HepG2 (cell line): ENCODE data around the gene XPNPEP3. TPM values are rescaled to one million over a fixed set of nuclear protein-coding genes. Genes with fewer than 3 reads are reported as not detected.

ENCODE experiments used
- ASH2L ChIP-seq: fragments of 300-600, 200-600 bp; sonication (generic); IDR thresholded peaks from 2 replicates; pipeline ENCODE4 v1.7.0; 2017; ENCODE audit warnings: low read depth, mild to moderate bottlenecking, moderate library complexity, mixed read lengths, low read length; ENCODE audit not compliant: insufficient read length
- FLYWCH1 ChIP-seq: sonication (generic); formaldehyde crosslinking; IDR thresholded peaks from 2 replicates; pipeline ENCODE4 v1.8.1; 2023; ENCODE audit warnings: mild to moderate bottlenecking, missing genetic modification reagents
- FOXJ3 ChIP-seq: sonication (generic); formaldehyde crosslinking; IDR thresholded peaks from 2 replicates; pipeline ENCODE4 v1.4.0; 2020; ENCODE audit warnings: missing genetic modification reagents, mild to moderate bottlenecking, borderline replicate concordance
- HMGXB3 ChIP-seq: sonication (generic); formaldehyde crosslinking; IDR thresholded peaks from 2 replicates; pipeline ENCODE4 v1.4.0; 2020; ENCODE audit warnings: missing genetic modification reagents, borderline replicate concordance
- HNF1A ChIP-seq, 2 experiments: sonication (generic) in 1 of 2; formaldehyde crosslinking in 1 of 2; IDR thresholded peaks; 2 replicates each; pipeline versions ENCODE4 v1.4.0 to v1.6.1; 2016 to 2020; ENCODE audit warnings: borderline replicate concordance in 1 of 2, low read depth in 1 of 2, mild to moderate bottlenecking in 1 of 2, missing genetic modification reagents in 1 of 2
- TBP ChIP-seq: sonication (generic); formaldehyde crosslinking; IDR thresholded peaks from 2 replicates; pipeline ENCODE4 v1.5.0; 2020; ENCODE audit warnings: missing genetic modification reagents
- USF2 ChIP-seq, 2 experiments: sonication (generic) in 1 of 2; formaldehyde crosslinking in 1 of 2; IDR thresholded peaks; 2 replicates each; pipeline versions ENCODE4 v1.5.1 to v1.6.1; 2011 to 2020; ENCODE audit warnings: borderline replicate concordance in 1 of 2, low read depth in 1 of 2, low read length in 1 of 2, mild to moderate bottlenecking in 1 of 2, missing genetic modification reagents in 1 of 2, moderate library complexity in 1 of 2
- ZFP36 ChIP-seq: fragments of 150-350 bp; IDR thresholded peaks from 2 replicates; pipeline ENCODE4 v1.6.1; 2018; ENCODE audit warnings: borderline replicate concordance, low read length, low read depth; ENCODE audit not compliant: partially characterized antibody
- ZFP36L1 ChIP-seq: sonication (generic); formaldehyde crosslinking; IDR thresholded peaks from 2 replicates; pipeline ENCODE4 v1.8.0; 2022; ENCODE audit warnings: mild to moderate bottlenecking, missing genetic modification reagents, moderate library complexity
- ZNF281 ChIP-seq: sonication (generic); formaldehyde crosslinking; IDR thresholded peaks from 2 replicates; pipeline ENCODE4 v1.4.0; 2020; ENCODE audit warnings: missing genetic modification reagents, borderline replicate concordance
- polyA plus RNA-seq, 8 experiments: library from polyadenylated mRNA; depleted of rRNA in 3 of 8; stranded (reverse) in 7 of 8; unstranded in 1 of 8; fragments of >200 nt; fragmentation: Illumina TruSeq in 4 of 8; extraction: Trizol in 4 of 8; gene quantifications; 2 replicates each; pipeline versions ENCODE4 v1.2.1 to v1.2.3, GENCODE V29; 2011 to 2016; ENCODE audit warnings: low read depth in 4 of 8, missing spikeins in 1 of 8, mixed read lengths in 1 of 8; ENCODE audit not compliant: insufficient read depth in 1 of 8
- total RNA-seq, 5 experiments: library from RNA; depleted of rRNA; stranded (reverse); fragments of >200 nt; fragmentation: Illumina TruSeq; extraction: Trizol; gene quantifications; 2 replicates each; pipeline ENCODE4 v1.2.3, GENCODE V29; 2016; ENCODE audit warnings: low read depth in 1 of 5

The XPNPEP3 gene
- total and polyA plus RNA-seq, 2 of the 13 experiments (the other 11 are each of a cell fraction or from before 2014, with no cell fraction given) = 10.3 to 14.0 TPM

GRCh38 chr22:40950962-40951794 lies 94.2 kb downstream of the XPNPEP3 start, which contains the start of gene RBX1 (continued):
- TF ChIP-seq FOXJ3 (CRISPR knock-in tag) (no peak), ZFP36 (peak; percentile 92), ASH2L (peak; percentile 87), HMGXB3 (peak; percentile 99), ZFP36L1 (CRISPR knock-in tag) (0 out of 2 replicates have a peak, but pooled peaks have one; percentile 48), TBP (CRISPR knock-in tag) (no peak), FLYWCH1 (CRISPR knock-in tag) (peak; percentile 100), ZNF281 (CRISPR knock-in tag) (peak; percentile 85; the same call in 1 of the 2 replicates), HNF1A (IDR thresholded peaks at IDR 0.05; ENCODE audit: low read depth) (no peak), HNF1A (CRISPR knock-in tag; IDR thresholded peaks at IDR 0.05; ENCODE audit: borderline replicate concordance) (peak; percentile 20; the same call in 1 of the 2 replicates), USF2 (IDR thresholded peaks at IDR 0.05; ENCODE audit: low read depth, low read length) (peak; percentile 62), USF2 (CRISPR knock-in tag; IDR thresholded peaks at IDR 0.05; ENCODE audit: borderline replicate concordance) (peak; percentile 75; the same call in 1 of the 2 replicates)
